HG02981 (cell line): ENCODE results near the gene USP10.

ENCODE experiments used
- ATAC-seq: cut with Tn5 transposase; IDR thresholded peaks from one replicate; pipeline ENCODE4 v1.9.1; 2021; ENCODE audit warnings: mild to moderate bottlenecking, moderate library complexity; ENCODE audit not compliant: unreplicated experiment

Gene USP10

GRCh38 chr16:84699712-84700445 lies at the start of gene USP10:
USP10 (plus strand) TSS chr16:84700000; CDS start chr16:84700091, 91 bp downstream.
- peak; percentile 74 for ATAC-seq

GRCh38 chr16:84650062-84650991 lies 49.5 kb upstream of the USP10 start:
- ATAC-seq = no peak

- ATAC-seq = no peak
These were observed 47.2 kb upstream of the USP10 start for GRCh38 chr16:84652566-84652965.

- ATAC-seq = no peak
These were observed 45.6 kb upstream of the USP10 start for GRCh38 chr16:84654238-84654637.

GRCh38 chr16:84654998-84655397 lies 44.8 kb upstream of the USP10 start:
- ATAC-seq = no peak

GRCh38 chr16:84656649-84657048 lies 43.2 kb upstream of the USP10 start:
- ATAC-seq = no peak

- no peak for ATAC-seq
These were observed 42.5 kb upstream of the USP10 start for GRCh38 chr16:84657229-84657837.

- no peak for ATAC-seq
These were observed 41.1 kb upstream of the USP10 start for GRCh38 chr16:84658690-84659089.

- no peak for ATAC-seq
These were observed 40.0 kb upstream of the USP10 start for GRCh38 chr16:84659656-84660300.

GRCh38 chr16:84660973-84661372 lies 38.8 kb upstream of the USP10 start:
- no peak for ATAC-seq

GRCh38 chr16:84661418-84662060 lies 38.3 kb upstream of the USP10 start:
- no peak for ATAC-seq

- ATAC-seq = no peak
These were observed 37.3 kb upstream of the USP10 start for GRCh38 chr16:84662471-84662870.

- ATAC-seq = peak; percentile 84
These were observed 36.2 kb upstream of the USP10 start for GRCh38 chr16:84663433-84664101.

- ATAC-seq = no peak
These were observed 34.4 kb upstream of the USP10 start for GRCh38 chr16:84665359-84665758.

- ATAC-seq = no peak
These were observed 34.0 kb upstream of the USP10 start for GRCh38 chr16:84665843-84666242.

GRCh38 chr16:84667600-84668309 lies 32.0 kb upstream of the USP10 start:
- no peak for ATAC-seq

- ATAC-seq = no peak
These were observed 29.7 kb upstream of the USP10 start for GRCh38 chr16:84670063-84670462.

- no peak for ATAC-seq
These were observed 27.3 kb upstream of the USP10 start for GRCh38 chr16:84672276-84673202.
